Measurements from ENCODE around the gene LRP8.

DNA sequence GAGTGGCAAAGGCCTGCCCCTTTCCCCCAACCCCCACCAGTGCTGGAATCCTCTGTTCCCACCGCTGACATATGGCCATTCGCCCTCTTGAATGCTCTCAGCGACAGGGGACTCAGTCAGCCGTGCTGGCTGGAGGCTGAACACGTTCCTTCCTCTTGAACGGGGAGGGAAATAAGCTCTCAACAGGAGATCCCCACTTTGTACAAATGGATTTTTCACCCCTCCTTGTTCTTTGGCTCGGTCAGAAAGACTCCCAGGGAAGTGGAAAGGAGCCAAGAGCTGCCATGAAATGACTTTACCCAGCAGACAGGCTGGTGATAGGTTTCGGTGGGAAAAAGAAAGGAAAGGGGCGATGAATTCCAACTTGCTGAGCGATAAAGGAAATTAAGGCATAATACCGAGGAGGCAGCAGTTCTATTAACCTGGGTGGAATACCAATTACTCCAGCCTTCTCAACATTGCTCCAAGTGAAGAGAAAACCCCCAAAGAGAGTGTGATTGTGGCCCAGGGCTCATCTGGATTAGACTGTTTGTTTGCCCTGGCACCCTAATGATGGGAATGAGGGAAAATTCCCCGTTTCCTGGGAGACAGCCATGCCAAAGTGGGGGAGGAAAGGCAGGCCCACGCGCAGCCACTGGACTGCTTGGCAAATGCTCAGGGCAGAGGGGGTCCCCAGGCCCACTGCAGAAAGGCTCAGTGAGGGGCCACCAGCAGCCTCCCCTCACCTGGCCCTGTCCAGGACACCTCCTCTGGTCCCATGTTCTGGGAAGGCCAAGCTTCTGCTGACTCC is 23.9 kb downstream of the LRP8 start:
- TF ChIP-seq, protein P1, sequence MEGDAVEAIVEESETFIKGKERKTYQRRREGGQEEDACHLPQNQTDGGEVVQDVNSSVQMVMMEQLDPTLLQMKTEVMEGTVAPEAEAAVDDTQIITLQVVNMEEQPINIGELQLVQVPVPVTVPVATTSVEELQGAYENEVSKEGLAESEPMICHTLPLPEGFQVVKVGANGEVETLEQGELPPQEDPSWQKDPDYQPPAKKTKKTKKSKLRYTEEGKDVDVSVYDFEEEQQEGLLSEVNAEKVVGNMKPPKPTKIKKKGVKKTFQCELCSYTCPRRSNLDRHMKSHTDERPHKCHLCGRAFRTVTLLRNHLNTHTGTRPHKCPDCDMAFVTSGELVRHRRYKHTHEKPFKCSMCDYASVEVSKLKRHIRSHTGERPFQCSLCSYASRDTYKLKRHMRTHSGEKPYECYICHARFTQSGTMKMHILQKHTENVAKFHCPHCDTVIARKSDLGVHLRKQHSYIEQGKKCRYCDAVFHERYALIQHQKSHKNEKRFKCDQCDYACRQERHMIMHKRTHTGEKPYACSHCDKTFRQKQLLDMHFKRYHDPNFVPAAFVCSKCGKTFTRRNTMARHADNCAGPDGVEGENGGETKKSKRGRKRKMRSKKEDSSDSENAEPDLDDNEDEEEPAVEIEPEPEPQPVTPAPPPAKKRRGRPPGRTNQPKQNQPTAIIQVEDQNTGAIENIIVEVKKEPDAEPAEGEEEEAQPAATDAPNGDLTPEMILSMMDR (IDR thresholded peaks at IDR 0.05) = no peak
- TF ChIP-seq POLR2A (IDR thresholded peaks at IDR 0.05) = no peak
